OCI-LY1 (cell line): ENCODE measurements around the gene SOX10.

Experiments used
- EZH2 ChIP-seq: fragments of 200-600 bp; sonication (generic), shearing (Covaris generic); IDR thresholded peaks from 2 replicates; pipeline ENCODE4 v1.8.0; 2017; ENCODE audit warnings: borderline replicate concordance, mixed run types, mild to moderate bottlenecking, antibody characterized with exemption, low read length, moderate library complexity, mixed read lengths
- TF ChIP-seq, protein P1 (sequence below): fragments of 200-600 bp; sonication (generic), shearing (Covaris generic); IDR thresholded peaks from 2 replicates; pipeline ENCODE4 v1.5.1; 2017; ENCODE audit warnings: mild to moderate bottlenecking, antibody characterized with exemption, low read length, moderate library complexity, mixed read lengths

DNA sequence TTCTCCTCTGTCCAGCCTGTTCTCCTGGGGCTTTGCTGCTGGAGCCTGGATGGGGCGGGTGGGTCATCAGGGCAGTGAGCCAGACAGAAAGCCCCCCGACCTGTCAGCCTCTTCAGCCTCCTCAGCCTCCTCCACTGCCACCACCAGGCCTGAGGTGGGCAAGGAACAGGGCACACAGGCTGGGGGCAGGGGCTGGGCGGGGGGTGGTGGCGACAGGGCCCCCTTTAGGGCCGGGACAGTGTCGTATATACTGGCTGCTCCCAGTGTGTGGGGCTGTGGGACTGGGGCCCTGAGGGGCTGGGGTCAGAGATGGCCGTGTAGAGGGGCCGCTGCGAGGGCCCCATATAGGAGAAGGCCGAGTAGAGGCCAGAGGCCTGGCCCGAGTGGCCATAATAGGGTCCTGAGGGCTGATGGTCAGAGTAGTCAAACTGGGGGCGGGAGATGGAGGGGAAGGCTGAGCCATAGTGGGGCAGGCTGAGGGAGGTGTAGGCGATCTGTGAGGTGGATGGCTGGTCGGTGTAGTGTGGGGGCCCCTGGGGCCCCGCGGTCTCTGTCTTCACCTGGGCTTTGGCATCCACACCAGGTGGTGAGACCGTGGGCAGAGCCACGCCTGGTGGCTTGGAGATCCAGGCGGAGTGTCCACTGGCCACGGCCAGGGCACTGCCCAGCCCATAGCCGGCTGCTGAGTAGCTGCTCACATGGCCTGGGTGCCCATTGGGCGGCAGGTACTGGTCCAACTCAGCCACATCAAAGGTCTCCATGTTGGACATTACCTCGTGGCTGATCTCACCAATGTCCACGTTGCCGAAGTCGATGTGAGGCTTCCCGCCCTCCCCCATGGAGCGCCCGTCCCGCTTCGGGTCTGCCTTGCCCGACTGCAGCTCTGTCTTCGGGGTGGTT, 10.8 kb downstream of the SOX10 start:
- TF ChIP-seq, protein P1, sequence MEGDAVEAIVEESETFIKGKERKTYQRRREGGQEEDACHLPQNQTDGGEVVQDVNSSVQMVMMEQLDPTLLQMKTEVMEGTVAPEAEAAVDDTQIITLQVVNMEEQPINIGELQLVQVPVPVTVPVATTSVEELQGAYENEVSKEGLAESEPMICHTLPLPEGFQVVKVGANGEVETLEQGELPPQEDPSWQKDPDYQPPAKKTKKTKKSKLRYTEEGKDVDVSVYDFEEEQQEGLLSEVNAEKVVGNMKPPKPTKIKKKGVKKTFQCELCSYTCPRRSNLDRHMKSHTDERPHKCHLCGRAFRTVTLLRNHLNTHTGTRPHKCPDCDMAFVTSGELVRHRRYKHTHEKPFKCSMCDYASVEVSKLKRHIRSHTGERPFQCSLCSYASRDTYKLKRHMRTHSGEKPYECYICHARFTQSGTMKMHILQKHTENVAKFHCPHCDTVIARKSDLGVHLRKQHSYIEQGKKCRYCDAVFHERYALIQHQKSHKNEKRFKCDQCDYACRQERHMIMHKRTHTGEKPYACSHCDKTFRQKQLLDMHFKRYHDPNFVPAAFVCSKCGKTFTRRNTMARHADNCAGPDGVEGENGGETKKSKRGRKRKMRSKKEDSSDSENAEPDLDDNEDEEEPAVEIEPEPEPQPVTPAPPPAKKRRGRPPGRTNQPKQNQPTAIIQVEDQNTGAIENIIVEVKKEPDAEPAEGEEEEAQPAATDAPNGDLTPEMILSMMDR, result no peak
- TF ChIP-seq EZH2, result no peak
